ENCODE measurements around the gene ZNF665. TPM values are rescaled to one million over a fixed set of nuclear protein-coding genes. Genes with fewer than 3 reads are reported as not detected.

Gene ZNF665
- total and polyA plus RNA-seq, 2 donors (not counting 1 experiment from before 2014, with no cell fraction given) = 12.8 to 16.3 TPM

- no peak for TF ChIP-seq EZH2 (IDR thresholded peaks at IDR 0.05; ENCODE audit: borderline replicate concordance, insufficient read depth, low read depth, low read length, poor library complexity, severe bottlenecking)
- TF ChIP-seq, protein P1, sequence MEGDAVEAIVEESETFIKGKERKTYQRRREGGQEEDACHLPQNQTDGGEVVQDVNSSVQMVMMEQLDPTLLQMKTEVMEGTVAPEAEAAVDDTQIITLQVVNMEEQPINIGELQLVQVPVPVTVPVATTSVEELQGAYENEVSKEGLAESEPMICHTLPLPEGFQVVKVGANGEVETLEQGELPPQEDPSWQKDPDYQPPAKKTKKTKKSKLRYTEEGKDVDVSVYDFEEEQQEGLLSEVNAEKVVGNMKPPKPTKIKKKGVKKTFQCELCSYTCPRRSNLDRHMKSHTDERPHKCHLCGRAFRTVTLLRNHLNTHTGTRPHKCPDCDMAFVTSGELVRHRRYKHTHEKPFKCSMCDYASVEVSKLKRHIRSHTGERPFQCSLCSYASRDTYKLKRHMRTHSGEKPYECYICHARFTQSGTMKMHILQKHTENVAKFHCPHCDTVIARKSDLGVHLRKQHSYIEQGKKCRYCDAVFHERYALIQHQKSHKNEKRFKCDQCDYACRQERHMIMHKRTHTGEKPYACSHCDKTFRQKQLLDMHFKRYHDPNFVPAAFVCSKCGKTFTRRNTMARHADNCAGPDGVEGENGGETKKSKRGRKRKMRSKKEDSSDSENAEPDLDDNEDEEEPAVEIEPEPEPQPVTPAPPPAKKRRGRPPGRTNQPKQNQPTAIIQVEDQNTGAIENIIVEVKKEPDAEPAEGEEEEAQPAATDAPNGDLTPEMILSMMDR (IDR thresholded peaks at IDR 0.05) = no peak
- POLR2A ChIA-PET = no interaction called here
Measured at GRCh38 chr19:53147645-53148044, 45.5 kb downstream of the ZNF665 start.

GRCh38 chr19:53140351-53140750 lies 52.8 kb downstream of the ZNF665 start:
- Histone ChIP-seq H3K4me1 (ENCODE audit: control insufficient read depth in 2 of 2, insufficient read depth in 2 of 2, low read length in 2 of 2) (no peaks in the 10 kb centered on the region), H3K27me3 (replicated peaks in 1 of 4; ENCODE audit: control extremely low read depth in 1 of 4, control insufficient read depth in 3 of 4, insufficient read depth in 4 of 4, low read length in 3 of 4) (no peaks in the 10 kb centered on the region), H4K20me1 (ENCODE audit: control insufficient read depth, insufficient read depth, low read length, poor library complexity, severe bottlenecking) (no peaks in the 10 kb centered on the region), H3K4me2 (replicated peaks; ENCODE audit: low read depth, low read length, poor library complexity, severe bottlenecking) (no peak overlapping the region), H3K4me3 (ENCODE audit: control extremely low read depth in 1 of 5, extremely low read depth in 1 of 5, insufficient read depth in 1 of 5, low read depth in 2 of 5, low read length in 4 of 5) (no peak overlapping the region), H2AFZ (ENCODE audit: insufficient read depth, low read depth, low read length, poor library complexity, severe bottlenecking) (no peak overlapping the region), H3K36me3 (replicated peaks in 1 of 2; ENCODE audit: control extremely low read depth in 1 of 2, control insufficient read depth in 1 of 2, extremely low read depth in 1 of 2, insufficient read depth in 2 of 2, low read length in 1 of 2) (peaks cover 13 to 31% of the 10 kb centered on the region in 2 experiments), H3K27ac (ENCODE audit: low read length in 2 of 2) (no peak overlapping the region), H3K9me3 (ENCODE audit: control extremely low read depth in 1 of 3, control insufficient read depth in 2 of 3, insufficient read depth in 1 of 3, low read length in 2 of 3) (peaks cover 42 to 76% (median 43%) of the 10 kb centered on the region in 3 donors), H3K79me2 (ENCODE audit: control insufficient read depth, insufficient read depth, low read length) (no peaks in the 10 kb centered on the region), H3K9ac (ENCODE audit: low read length) (no peak overlapping the region)
- ChIA-PET POLR2A (no interaction called here), CTCF (no interaction called here)
- H3K27ac Mint-ChIP-seq = no peak overlapping the region
- no peak overlapping the region for H3K4me3 Mint-ChIP-seq
- peaks cover 42% of the 10 kb centered on the region for H3K9me3 Mint-ChIP-seq (ENCODE audit: insufficient read depth)
- WGBS (ENCODE audit: insufficient coverage) = 100% methylated on average over 2 of the region's 4 CpGs
- no peaks in the 10 kb centered on the region for H3K27me3 Mint-ChIP-seq
- no peaks in the 10 kb centered on the region for H3K4me1 Mint-ChIP-seq
- ATAC-seq (ENCODE audit: low read depth) (no peak), DNase-seq (no peak)
- intact Hi-C loops (cut with micrococcal nuclease) = no loop called here
- TF ChIP-seq, protein P1 (IDR thresholded peaks at IDR 0.05) = no peak
- TF ChIP-seq EZH2 (IDR thresholded peaks at IDR 0.05; ENCODE audit: borderline replicate concordance, insufficient read depth, low read depth, low read length, poor library complexity, severe bottlenecking) = no peak

More at GRCh38 chr19:53147645-53148044, 45.5 kb downstream of the ZNF665 start:
- peaks cover 3 to 49% of the 10 kb centered on the region in 2 experiments for H3K36me3 ChIP-seq (replicated peaks in 1 of 2; ENCODE audit: control extremely low read depth in 1 of 2, control insufficient read depth in 1 of 2, extremely low read depth in 1 of 2, insufficient read depth in 2 of 2, low read length in 1 of 2)
- peaks cover 5% of the 10 kb centered on the region for H3K79me2 ChIP-seq (ENCODE audit: control insufficient read depth, insufficient read depth, low read length)
- intact Hi-C loops (cut with micrococcal nuclease) = loop anchor here (5.0 kb wide), 1 partner anchor 430 kb away; no protein-coding TSS in a partner anchor
- H3K4me2 ChIP-seq (replicated peaks; ENCODE audit: low read depth, low read length, poor library complexity, severe bottlenecking) = no peak overlapping the region
- no peak for ATAC-seq (ENCODE audit: low read depth)
- Mint-ChIP-seq H3K9me3 (ENCODE audit: insufficient read depth) (peaks cover 22% of the 10 kb centered on the region), H3K27me3 (no peaks in the 10 kb centered on the region), H3K4me3 (no peak overlapping the region), H3K27ac (no peak overlapping the region), H3K4me1 (no peaks in the 10 kb centered on the region)
- no peak overlapping the region for H3K27ac ChIP-seq (ENCODE audit: low read length in 2 of 2)
- CTCF ChIA-PET = no interaction called here
- H2AFZ ChIP-seq (ENCODE audit: insufficient read depth, low read depth, low read length, poor library complexity, severe bottlenecking) = no peak overlapping the region
- no peak overlapping the region for H3K4me3 ChIP-seq (ENCODE audit: control extremely low read depth in 1 of 5, extremely low read depth in 1 of 5, insufficient read depth in 1 of 5, low read depth in 2 of 5, low read length in 4 of 5)
- H3K27me3 ChIP-seq (replicated peaks in 1 of 4; ENCODE audit: control extremely low read depth in 1 of 4, control insufficient read depth in 3 of 4, insufficient read depth in 4 of 4, low read length in 3 of 4) = no peaks in the 10 kb centered on the region
- H3K9me3 ChIP-seq (ENCODE audit: control extremely low read depth in 1 of 3, control insufficient read depth in 2 of 3, insufficient read depth in 1 of 3, low read length in 2 of 3) = peaks cover 20 to 64% (median 60%) of the 10 kb centered on the region in 3 donors
- DNase-seq = no peak
- no peaks in the 10 kb centered on the region for H3K4me1 ChIP-seq (ENCODE audit: control insufficient read depth in 2 of 2, insufficient read depth in 2 of 2, low read length in 2 of 2)
- no peak overlapping the region for H3K9ac ChIP-seq (ENCODE audit: low read length)
- H4K20me1 ChIP-seq (ENCODE audit: control insufficient read depth, insufficient read depth, low read length, poor library complexity, severe bottlenecking) = no peaks in the 10 kb centered on the region

All from B cell (primary cell).